Calu3 (cell line): ENCODE results near the gene GNAI3. TPM values are rescaled to one million over a fixed set of nuclear protein-coding genes. Genes with fewer than 3 reads are reported as not detected.

Experiments used
- BruUV-seq: library from RNA; stranded (reverse); fragments of 400-500 nt; replicated peaks from 2 replicates; lab custom pipeline; 2021; lab: Mats Ljungman, UMichigan
- CTCF ChIA-PET: fragments of 300-600 bp; sonication (Branson Sonifier 250); formaldehyde crosslinking; loops from one replicate; lab custom pipeline; 2022; ENCODE audit warnings: antibody characterized with exemption; lab: Charles Lee
- DNase-seq: peaks from one replicate; pipeline ENCODE4 v3.0.0; 2022
- H3K27ac Mint-ChIP-seq: one replicate; pipeline ENCODE4 v1.8.0; 2022; ENCODE audit warnings: mixed read lengths; ENCODE audit not compliant: unreplicated experiment
- H3K27me3 Mint-ChIP-seq: one replicate; pipeline ENCODE4 v1.8.0; 2022; ENCODE audit warnings: mixed read lengths; ENCODE audit not compliant: unreplicated experiment
- H3K36me3 Mint-ChIP-seq: one replicate; pipeline ENCODE4 v1.8.0; 2022; ENCODE audit warnings: mild to moderate bottlenecking, moderate library complexity, mixed read lengths; ENCODE audit not compliant: insufficient read depth, unreplicated experiment
- H3K4me1 Mint-ChIP-seq: one replicate; pipeline ENCODE4 v1.8.0; 2022; ENCODE audit warnings: mild to moderate bottlenecking, low read depth, mixed read lengths; ENCODE audit not compliant: unreplicated experiment
- H3K4me3 Mint-ChIP-seq: one replicate; pipeline ENCODE4 v1.8.0; 2022; ENCODE audit warnings: mild to moderate bottlenecking, low read depth, moderate library complexity, mixed read lengths; ENCODE audit not compliant: unreplicated experiment
- H3K9me3 Mint-ChIP-seq: one replicate; pipeline ENCODE4 v1.8.0; 2022; ENCODE audit warnings: low read depth, mixed read lengths; ENCODE audit not compliant: unreplicated experiment
- CTCF ChIP-seq: fragments of 200-600 bp; IDR thresholded peaks from one replicate; pipeline ENCODE4 v1.8.0; 2022; ENCODE audit warnings: antibody characterized with exemption; ENCODE audit not compliant: unreplicated experiment
- intact Hi-C: fragments of 100-400 bp; cut with micrococcal nuclease; formaldehyde crosslinking; loops from one replicate; pipeline ENCODE4 v1.10.0; 2022; ENCODE audit not compliant: unreplicated experiment
- total RNA-seq: library from RNA; stranded (reverse); gene quantifications from 2 replicates; pipeline ENCODE4 v1.2.3, GENCODE V29; 2022

GNAI3 gene
- total RNA-seq, 1 experiment from 2014 or later, result 6.5 TPM

DNA sequence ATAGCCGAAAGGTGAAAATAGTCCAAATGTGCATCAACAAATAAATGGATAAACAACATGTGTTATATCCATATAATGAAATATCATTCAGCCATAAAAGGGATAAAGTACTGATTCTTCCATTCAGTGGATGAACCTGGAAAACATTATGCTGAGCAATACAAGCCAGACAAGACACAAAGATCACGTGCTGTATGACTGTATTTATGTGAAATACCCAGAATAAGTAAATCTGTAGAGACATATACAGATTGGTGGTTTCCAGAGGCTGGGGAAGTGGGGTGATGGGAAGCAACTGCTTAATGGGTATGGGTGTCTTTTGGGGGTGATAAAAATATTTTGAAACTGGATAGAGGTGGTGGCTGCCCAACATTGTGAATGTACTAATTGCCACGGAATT, 94.2 kb downstream of the GNAI3 start:
- H3K27me3 Mint-ChIP-seq, result no peaks in the 10 kb centered on the region
- no peak for DNase-seq
- no peak overlapping the region for H3K27ac Mint-ChIP-seq
- TF ChIP-seq CTCF, result no peak
- no peaks in the 10 kb centered on the region for H3K9me3 Mint-ChIP-seq
- BruUV-seq, result no TSS peak
- no peak overlapping the region for H3K4me3 Mint-ChIP-seq
- CTCF ChIA-PET, result no interaction called here
- intact Hi-C loops, result loop anchor here (1.0 to 5.0 kb wide), 4 partner anchors 60 to 340 kb away; partner anchors contain the start of genes AHCYL1 and GNAI3
- peaks cover 15% of the 10 kb centered on the region for H3K36me3 Mint-ChIP-seq
- peaks cover 16% of the 10 kb centered on the region for H3K4me1 Mint-ChIP-seq

DNA sequence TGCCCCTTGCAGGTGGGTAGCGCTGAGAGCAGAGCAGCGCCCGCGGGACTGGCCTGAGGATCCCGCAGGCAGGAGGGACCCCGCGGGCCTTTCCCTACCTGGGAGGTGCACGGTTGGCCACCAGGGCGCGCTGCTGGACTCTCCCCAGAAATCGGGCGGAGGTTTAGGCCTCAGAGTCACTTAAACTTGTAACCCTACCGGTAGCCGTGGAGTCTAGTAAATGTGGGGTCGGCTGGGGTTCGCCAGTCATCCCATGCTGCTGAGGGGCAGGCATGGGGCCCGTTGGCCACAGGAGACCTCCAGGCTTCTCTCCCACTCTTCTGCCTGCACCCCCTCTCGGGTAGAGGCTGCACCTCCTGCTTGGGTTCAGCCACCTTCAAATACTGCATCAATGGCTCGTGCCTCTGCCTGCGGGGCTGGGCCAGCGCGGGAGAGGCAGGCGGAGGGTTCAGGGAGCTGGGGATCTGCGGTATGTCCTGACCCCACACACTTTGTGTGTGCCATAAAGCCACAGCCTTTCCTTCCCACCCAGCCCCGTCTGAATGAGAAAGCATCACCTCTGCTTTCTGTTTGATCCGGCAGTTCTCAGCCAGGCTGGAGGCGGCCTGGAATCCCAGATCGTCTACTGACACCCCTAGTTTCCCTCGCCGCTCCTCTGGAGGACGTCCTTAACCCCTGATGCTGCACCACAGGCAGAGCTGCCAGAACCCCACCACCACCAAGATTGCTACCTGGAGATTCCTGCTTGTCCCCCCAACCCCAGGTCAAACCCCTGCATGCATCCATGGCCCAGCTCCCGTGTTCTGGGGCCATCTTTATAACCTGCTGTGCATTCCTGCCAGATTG, 95.2 kb downstream of the GNAI3 start:
- peak; percentile 88 for DNase-seq
- H3K4me3 Mint-ChIP-seq, result no peak overlapping the region
- no peaks in the 10 kb centered on the region for H3K9me3 Mint-ChIP-seq
- BruUV-seq, result no TSS peak
- no peak overlapping the region for H3K27ac Mint-ChIP-seq
- H3K27me3 Mint-ChIP-seq, result no peaks in the 10 kb centered on the region
- H3K4me1 Mint-ChIP-seq, result peaks cover 16% of the 10 kb centered on the region
- H3K36me3 Mint-ChIP-seq, result peaks cover 10% of the 10 kb centered on the region
- peak; percentile 64 for TF ChIP-seq CTCF
- intact Hi-C loops, result loop anchor here (1.0 to 5.0 kb wide), 4 partner anchors 59 to 339 kb away; partner anchors contain the start of genes AHCYL1 and GNAI3
- CTCF ChIA-PET, result interaction anchor here (1.5 kb wide), 1 partner anchor 60 kb away, joined by 3 read pairs; no protein-coding TSS in a partner anchor

- CTCF ChIA-PET, result interaction anchor here (0.7 to 1.5 kb wide), 2 partner anchors 59 to 89 kb away, joined by 3 read pairs; no protein-coding TSS in a partner anchor
Observed at GRCh38 chr1:109644670-109645069, 96.3 kb downstream of the GNAI3 start.

DNA sequence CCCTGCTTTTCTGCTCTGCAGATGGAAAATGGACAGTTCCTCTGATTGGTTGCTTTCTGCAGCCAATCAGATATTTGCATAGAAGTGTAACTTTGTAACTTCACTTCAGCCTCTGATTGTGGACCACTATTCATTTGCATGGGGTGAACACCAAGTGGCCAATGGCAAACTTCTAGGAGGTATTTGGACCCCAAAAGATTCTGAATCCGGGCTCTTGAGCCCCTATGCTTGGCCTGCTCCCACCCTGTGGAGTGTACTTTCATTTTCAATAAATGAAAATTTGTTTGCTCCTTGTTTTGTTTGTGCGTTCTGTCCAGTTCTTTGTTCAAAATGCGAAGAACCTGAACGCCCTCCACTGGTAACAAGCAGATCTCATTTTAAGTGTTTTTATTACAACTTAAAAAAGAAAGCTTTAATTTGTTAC, 101.1 kb downstream of the GNAI3 start:
- H3K4me3 Mint-ChIP-seq, result no peak overlapping the region
- intact Hi-C loops, result no loop called here
- H3K4me1 Mint-ChIP-seq, result peaks cover 18% of the 10 kb centered on the region
- no peaks in the 10 kb centered on the region for H3K27me3 Mint-ChIP-seq
- CTCF ChIA-PET, result interaction anchor here (1.4 kb wide), 1 partner anchor 9 kb away, joined by 5 read pairs; no protein-coding TSS in a partner anchor
- TF ChIP-seq CTCF, result no peak
- no peak for DNase-seq
- H3K27ac Mint-ChIP-seq, result no peak overlapping the region
- BruUV-seq, result no TSS peak
- H3K9me3 Mint-ChIP-seq, result no peaks in the 10 kb centered on the region
- H3K36me3 Mint-ChIP-seq, result peaks cover 6% of the 10 kb centered on the region

More at GRCh38 chr1:109644670-109645069, 96.3 kb downstream of the GNAI3 start:
- Mint-ChIP-seq H3K9me3 (no peaks in the 10 kb centered on the region), H3K4me3 (peak overlapping the region; percentile 34), H3K27me3 (no peaks in the 10 kb centered on the region), H3K27ac (no peak overlapping the region), H3K4me1 (peaks cover 16% of the 10 kb centered on the region), H3K36me3 (peaks cover 10% of the 10 kb centered on the region)
- no TSS peak for BruUV-seq
- no peak for TF ChIP-seq CTCF
- DNase-seq, result peak; percentile 42
- intact Hi-C loops, result loop anchor here (5.0 kb wide), 3 partner anchors 58 to 338 kb away; partner anchors contain the start of genes AHCYL1 and GNAI3
